ENCODE data around the gene BORCS8.

DNA sequence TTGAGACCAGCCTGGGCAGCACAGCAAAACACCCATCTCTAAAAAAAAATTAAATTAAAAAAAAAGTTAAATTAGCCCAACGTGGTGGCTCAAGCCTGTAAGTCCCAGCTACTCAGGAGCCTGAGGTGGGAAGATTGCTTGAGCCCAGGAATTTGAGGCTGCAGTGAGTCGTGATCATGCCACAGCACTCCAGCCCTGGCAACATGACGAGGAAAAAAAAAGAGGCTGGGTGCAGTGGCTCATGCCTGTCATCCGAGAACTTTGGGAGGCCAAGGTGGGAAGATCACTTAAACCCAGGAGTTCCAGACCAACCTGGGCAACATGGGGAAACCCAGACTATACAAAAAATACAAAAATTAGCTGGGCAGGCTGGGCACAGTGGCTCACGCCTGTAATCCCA is 51.5 kb downstream of the BORCS8 start:
- TF ChIP-seq, protein P1, sequence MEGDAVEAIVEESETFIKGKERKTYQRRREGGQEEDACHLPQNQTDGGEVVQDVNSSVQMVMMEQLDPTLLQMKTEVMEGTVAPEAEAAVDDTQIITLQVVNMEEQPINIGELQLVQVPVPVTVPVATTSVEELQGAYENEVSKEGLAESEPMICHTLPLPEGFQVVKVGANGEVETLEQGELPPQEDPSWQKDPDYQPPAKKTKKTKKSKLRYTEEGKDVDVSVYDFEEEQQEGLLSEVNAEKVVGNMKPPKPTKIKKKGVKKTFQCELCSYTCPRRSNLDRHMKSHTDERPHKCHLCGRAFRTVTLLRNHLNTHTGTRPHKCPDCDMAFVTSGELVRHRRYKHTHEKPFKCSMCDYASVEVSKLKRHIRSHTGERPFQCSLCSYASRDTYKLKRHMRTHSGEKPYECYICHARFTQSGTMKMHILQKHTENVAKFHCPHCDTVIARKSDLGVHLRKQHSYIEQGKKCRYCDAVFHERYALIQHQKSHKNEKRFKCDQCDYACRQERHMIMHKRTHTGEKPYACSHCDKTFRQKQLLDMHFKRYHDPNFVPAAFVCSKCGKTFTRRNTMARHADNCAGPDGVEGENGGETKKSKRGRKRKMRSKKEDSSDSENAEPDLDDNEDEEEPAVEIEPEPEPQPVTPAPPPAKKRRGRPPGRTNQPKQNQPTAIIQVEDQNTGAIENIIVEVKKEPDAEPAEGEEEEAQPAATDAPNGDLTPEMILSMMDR (IDR thresholded peaks at IDR 0.05): no peak
- TF ChIP-seq POLR2A (IDR thresholded peaks at IDR 0.05): no peak
